GM18508 (cell line): ENCODE results near the gene ZNF223.

Experiments
- ATAC-seq: cut with Tn5 transposase; IDR thresholded peaks from one replicate; pipeline ENCODE4 v1.9.1; 2021; ENCODE audit warnings: moderate number of reproducible peaks; ENCODE audit not compliant: insufficient read depth, unreplicated experiment

Gene ZNF223

DNA sequence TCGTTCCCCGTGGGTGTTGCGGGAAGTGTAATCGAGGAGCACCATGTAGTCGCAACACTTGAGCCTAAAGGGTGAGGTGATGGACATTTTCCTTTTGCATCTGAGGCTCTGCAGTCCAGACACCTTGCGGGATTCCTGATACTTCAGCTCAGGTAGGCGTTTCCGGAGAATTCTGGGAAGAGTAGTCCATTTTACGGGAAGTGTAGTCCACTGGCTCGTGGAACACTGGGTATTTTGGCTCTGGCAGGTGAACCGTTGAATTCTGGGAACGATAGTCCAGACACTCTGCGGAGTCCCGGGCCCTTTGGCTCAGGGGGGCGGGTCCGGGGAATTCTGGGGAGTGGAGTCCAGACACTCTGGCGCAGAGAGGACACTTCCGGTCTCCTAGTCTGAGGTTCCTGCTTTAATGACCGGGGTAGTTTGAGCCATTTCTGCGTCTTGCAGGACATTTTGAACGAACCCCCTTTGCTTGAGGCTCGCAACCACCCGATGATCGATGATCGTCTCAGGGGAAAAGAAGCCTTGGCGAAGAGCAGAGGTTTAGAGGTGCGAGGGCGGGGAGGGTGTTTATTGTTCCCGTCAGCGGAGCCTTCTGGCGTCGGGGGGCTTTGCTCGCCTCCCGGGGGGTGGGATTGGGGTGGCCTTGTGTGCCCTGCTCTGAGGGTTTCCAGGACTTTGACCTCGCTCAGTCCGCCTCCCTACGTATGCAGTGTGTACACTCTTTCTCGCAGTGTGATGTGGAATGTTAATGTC, at the start of gene ZNF223:
ZNF223 (plus strand) TSS at position 387 of the 753 bp plus-strand sequence. CDS start 3,141 bp downstream, outside the sequence.
- no peak for ATAC-seq

GRCh38 chr19:44002212-44002565, 49.6 kb upstream of the ZNF223 start:
- ATAC-seq, result no peak

GRCh38 chr19:44002566-44003460, 49.0 kb upstream of the ZNF223 start, which contains the start of gene ZNF230:
Gene ZNF230 (plus strand): TSS chr19:44002957. CDS start chr19:44007079, 4,122 bp downstream.
- ATAC-seq, result peak; percentile 69

- ATAC-seq, result peak; percentile 18
Observed at GRCh38 chr19:44003461-44004009, 48.3 kb upstream of the ZNF223 start.

GRCh38 chr19:44005973-44006372, 45.9 kb upstream of the ZNF223 start:
- no peak for ATAC-seq

- ATAC-seq, result no peak
Observed at GRCh38 chr19:44007473-44007872, 44.4 kb upstream of the ZNF223 start.

DNA sequence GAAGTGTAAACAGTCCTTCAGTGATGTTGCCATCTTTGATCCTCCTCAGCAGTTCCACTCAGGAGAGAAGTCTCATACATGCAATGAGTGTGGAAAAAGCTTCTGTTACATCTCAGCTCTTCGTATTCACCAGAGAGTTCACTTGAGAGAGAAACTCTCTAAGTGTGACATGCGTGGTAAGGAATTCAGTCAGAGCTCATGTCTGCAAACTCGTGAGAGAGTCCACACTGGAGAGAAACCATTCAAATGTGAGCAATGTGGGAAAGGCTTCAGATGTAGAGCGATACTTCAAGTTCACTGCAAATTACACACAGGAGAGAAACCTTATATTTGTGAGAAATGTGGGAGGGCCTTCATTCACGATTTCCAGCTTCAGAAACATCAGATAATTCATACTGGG, 41.4 kb upstream of the ZNF223 start:
- no peak for ATAC-seq

DNA sequence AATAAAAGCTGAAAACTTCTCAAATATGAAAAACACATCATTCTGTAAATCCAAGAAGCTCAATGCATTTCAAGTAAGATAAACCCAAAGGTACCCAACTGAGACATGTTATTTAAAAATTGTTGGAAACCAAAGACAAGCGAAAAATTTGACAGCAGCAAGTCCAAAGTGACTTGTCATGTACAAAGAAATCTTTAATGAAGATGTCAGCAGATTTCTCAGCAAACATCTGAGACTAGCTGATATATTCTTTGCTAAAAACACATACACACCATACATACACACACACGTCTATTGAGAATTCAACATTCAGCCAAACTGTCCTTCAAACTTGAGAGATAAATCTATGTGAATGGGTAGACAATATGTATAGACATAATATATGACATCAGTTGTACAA, 32.3 kb upstream of the ZNF223 start:
- ATAC-seq, result no peak

DNA sequence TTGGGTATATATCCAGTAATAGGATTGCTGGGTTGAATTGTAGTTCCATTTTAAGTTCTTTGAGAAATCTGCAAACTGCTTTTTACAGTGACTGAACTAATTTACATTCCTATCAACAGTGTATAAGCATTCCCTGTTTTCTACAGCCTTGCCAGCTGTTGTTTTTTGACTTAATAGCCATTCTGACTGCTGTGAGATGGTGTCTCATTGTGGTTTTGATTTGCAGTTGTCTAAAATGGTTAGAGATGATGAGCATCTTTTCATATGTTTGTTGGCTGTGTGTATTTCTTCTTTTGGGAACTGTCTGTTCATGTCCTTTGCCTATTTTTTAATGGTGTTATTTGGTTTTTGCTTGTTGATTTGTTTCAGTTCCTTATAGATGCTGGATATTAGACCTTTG, 30.6 kb upstream of the ZNF223 start:
- ATAC-seq, result no peak

DNA sequence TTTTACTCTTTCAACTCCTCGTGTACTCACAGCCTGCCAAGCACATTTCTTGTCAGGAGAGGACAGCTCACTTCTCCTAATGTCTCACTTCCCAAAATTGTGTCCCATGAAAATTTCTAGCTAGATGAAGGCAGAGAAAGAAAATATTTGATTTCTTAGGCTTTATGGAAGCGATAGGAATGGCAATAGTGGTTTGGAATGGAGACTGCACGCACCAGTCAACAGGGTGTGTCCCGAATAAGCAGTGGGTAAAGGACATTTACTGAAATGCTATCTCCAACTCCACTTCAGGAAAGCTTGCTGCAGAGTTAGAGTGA, 27.0 kb upstream of the ZNF223 start:
- no peak for ATAC-seq

DNA sequence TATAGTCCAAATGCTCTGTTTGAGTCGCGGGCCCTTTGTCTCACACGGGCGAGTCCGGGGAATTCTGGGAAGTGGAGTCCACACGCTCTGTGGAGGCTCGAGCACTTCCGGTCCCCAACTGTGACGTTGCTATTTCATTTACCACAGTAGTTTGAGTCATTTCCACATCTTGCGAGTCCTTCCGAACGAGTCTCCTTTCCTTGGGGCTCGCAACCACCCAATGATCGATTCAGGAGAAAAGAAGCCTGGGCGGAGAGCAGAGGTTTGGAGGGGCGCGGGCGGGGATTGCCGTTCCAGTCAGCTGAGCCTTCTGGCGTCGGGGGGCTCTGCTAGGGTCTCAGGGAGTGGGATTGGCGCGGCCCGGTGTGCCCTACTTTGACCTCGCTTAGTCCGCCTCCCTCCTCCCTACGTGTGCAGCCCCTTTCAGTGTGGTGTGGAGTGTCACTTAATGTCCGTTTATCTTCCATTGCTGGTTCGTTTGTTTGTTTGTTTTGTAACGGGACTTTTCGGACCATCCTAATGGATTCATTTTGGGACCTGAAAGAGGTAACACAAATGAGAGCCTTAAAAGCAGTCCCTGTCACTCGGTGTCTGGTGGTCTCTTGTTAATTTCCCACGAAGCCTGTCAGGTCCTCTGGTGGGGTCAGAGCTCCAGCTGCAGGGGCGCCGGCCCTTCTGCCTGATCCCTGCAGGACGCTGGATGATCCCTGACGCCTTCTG, 26.5 kb upstream of the ZNF223 start, which contains the start of gene ZNF222:
ZNF222 (plus strand) TSS at position 163 of the 720 bp plus-strand sequence; CDS start at position 221, 58 bp downstream.
- peak; percentile 79 for ATAC-seq

DNA sequence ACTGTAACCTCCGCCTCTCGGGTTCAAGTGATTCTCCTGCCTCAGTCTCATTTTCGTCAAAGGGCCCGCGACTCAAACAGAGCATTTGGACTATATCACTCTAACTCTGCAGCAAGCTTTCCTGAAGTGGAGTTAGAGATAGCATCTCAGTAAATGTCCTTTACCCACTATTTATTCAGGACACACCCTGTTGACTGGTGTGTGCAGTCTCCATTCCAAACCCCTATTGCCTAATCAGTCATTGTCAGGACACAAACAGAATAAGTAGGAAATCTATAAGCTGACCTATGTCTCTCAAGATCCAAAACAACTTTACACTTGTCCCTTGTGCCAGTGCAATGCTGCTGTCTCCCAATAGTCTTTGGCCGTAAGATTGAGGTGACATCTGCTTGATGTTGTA, 25.2 kb upstream of the ZNF223 start:
- ATAC-seq, result no peak

GRCh38 chr19:44032001-44032610, 19.7 kb upstream of the ZNF223 start:
- ATAC-seq, result no peak

DNA sequence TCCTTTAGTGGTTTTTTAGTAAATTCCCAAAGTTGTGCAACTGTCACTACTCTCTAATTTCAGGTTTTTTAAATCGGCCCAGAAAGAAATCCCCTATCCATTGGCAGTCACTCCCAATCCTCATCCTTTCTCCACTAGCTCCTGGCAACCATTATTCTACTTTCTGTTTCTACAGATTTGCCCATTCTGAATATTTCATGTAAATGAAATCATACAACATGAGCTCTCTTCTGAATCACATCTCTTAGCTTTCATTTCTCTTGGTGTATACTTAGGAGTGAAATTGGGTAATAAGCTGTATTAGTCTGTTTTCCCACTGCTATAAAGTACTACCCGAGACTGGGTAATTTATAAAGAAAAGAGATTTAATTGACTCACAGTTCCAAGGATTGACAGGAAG, 9.7 kb upstream of the ZNF223 start:
- no peak for ATAC-seq

DNA sequence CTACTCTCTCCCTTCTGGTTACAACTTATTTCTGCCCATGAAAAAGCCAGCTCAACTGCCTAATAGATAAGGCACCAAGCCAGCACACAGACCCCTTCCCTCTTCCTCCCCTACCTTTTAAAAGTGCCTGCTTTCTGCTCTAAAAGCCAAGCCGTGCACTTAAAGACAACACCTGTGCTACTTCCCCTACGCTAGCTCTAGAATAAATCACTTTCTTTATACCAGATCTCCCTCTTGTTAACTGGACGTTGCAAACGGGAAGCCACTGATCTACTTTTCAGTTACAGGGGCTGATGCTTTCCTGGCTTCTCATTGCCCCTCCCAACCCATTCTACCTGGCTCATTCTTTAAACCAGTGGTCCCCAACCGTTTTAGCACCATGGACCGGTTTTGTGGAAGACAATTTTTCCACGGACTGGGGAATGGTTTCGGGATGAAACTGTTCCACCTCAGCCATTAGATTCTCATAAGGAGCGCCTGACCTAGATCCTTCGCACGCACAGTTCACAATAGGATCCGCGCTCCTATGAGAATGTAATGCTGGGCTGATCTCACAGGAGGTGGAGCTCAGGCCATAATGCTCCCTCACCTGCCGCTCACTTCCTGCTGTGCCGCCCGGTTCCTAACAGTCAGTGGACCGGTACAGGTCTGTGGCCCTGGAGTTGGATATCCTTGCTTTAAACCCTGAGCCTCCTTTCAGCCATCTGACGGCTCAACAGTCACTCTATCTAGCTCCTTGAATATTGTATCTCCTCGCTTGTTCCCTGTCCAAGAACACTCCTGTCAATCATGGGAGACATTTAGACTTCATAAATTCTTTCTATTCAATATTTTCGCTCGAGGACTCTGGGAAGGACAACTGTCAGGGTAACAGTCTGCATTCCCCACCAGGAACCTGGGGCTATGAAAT, 841 bp upstream of the ZNF223 start:
- ATAC-seq, result no peak

- no peak for ATAC-seq
Observed at GRCh38 chr19:44055870-44056269, 4.0 kb downstream of the ZNF223 start.

DNA sequence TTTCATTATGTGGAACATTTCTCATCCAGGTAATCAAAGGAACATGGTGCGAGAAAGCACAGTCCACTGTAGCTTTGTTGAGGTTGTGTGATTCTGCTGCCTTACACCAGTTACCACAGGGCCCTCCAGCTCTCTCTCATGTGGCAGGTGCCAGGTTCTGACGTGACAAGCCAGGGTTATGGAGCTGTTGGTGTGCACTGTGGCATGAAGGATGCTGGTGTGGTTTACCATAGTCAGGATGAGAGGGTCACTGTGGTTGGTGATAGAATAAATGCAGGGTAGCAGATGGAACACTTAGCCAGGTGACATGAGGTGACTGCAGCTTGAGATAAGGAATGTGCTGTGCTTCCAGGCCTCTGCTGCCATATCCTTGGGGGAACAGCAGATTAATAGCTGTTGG, 7.4 kb downstream of the ZNF223 start:
- no peak for ATAC-seq

DNA sequence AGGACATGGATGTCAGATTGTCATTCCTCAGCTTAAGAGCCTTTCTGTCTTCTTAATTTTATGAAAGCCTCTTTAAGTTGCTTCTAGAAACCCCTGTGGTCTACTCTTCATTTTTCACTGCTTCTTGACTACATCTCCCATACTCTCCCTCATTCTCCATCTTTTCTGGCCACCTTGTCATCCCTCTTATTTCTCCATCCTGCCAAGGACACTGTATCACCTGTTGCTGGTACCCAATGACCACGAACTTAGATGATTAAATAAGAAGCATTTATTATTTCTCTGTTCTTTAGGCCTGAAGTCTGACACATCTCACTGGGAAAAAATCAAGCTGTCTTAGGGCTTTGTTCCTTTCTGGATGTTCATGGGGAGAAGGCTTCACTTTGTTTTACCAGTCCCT, 9.2 kb downstream of the ZNF223 start:
- no peak for ATAC-seq

DNA sequence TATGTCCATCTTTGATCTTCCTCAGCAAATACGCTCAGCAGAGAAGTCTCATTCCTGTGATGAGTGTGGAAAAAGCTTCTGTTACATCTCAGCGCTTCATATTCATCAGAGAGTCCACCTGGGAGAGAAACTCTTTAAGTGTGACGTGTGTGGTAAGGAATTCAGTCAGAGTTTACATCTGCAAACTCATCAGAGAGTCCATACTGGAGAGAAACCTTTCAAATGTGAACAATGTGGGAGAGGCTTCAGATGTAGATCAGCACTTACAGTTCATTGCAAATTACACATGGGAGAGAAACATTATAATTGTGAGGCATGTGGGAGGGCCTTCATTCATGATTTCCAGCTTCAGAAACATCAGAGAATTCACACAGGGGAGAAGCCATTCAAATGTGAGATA, 14.5 kb downstream of the ZNF223 start:
- ATAC-seq, result no peak
